ENCODE results near the gene SWSAP1.
A peak's percentile ranks its signal among the peaks of the same experiment; 100 is the strongest.
"Not testable (repeated sequence)": the region's sequence is repeated elsewhere in the genome, so short reads cannot be mapped to it uniquely, and the experiment has no call there.

SWSAP1 gene

DNA sequence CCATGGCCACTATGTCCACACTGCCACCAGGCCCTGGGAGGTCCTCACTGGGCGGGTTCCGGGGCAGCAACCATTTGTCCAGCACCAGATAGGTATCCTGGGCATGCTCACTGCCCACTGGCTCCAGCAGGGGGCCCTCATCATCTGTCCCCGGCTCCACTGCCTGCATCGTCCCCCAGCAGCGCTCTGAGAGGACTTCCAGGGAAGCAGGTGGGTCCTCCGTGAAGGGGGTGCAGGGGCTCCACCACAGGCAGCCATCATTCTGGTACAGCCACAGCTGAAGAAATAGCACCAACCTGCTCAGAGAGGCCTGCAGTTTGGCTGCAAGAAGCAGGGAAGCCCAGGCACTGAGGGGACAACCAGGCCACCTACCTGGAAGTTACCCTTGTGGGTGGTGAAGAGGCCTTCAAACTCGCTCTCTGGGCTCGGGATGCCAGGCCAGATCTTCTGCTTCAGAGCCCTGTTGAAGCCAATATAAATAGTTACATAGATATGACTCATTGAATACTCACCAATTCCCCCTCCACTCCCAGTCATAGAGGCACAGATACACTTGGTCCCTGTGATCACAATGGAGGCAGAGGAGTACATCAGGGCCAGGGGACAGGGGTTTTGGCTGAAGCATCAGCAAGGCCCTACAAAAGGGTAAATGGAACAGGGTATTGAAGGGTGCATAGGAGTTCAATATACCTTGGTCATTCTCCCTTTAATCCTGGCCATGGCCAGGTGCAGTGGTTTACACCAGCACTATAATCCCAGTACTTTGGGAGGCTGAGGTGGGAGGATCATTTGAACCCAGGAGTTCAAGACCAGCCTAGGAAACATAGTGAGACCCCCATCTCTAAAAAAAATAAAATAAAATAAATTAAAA lies 4.1 kb downstream of the SWSAP1 start:
- no peak for DNase-seq (ENCODE audit: low read depth in 1 of 2, low spot score in 1 of 2)

DNA sequence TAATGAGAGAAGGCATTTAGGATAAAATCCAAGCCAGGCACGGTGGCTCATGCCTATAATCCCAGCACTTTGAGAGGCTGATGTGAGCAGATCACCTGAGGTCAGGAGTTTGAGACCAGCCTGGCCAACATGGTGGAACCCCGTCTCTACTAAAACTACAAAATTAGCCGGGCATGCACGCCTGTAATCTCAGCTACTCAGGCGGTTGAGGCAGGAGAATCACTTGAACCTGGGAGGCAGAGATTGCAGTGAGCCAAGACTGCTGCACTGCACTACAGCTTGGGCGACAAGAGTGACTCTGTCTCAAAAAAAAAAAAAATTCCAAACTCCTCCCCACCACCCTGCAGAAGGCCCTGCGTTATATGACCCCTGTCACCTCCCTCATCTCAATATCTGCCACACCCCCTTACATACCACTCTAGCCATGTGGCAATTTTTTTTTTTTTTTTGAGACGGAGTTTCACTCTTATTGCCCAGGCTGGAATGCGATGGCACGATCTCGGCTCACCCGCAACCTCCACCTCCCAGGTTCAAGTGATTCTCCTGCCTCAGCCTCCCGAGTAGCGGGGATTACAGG lies 4.9 kb downstream of the SWSAP1 start:
- DNase-seq (ENCODE audit: low read depth in 1 of 2, low spot score in 1 of 2): not testable (repeated sequence)

DNA sequence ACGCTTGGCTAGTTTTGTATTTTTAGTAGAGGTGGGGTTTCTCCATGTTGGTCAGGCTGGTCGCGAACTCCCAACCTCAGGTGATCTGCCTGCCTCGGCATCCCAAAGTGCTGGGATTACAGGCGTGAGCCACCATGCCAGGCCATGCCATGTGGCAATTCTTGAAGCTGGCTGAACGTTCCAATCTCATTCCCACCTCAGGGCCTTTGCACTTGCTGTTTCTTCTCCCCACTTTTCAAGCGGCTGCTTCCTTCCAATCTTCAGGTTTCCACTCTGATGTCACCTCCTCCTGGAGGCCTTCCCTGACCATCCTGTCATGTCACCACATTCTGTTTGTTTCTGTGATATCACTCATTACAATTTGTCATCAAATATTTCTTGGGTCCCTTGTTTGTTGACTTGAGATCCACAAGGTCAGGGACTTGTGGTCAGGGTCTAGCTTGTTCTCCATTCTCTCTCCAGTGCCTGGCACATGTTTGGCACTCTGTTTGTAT lies 5.4 kb downstream of the SWSAP1 start:
- DNase-seq (ENCODE audit: low read depth in 1 of 2, low spot score in 1 of 2): no peak

DNA sequence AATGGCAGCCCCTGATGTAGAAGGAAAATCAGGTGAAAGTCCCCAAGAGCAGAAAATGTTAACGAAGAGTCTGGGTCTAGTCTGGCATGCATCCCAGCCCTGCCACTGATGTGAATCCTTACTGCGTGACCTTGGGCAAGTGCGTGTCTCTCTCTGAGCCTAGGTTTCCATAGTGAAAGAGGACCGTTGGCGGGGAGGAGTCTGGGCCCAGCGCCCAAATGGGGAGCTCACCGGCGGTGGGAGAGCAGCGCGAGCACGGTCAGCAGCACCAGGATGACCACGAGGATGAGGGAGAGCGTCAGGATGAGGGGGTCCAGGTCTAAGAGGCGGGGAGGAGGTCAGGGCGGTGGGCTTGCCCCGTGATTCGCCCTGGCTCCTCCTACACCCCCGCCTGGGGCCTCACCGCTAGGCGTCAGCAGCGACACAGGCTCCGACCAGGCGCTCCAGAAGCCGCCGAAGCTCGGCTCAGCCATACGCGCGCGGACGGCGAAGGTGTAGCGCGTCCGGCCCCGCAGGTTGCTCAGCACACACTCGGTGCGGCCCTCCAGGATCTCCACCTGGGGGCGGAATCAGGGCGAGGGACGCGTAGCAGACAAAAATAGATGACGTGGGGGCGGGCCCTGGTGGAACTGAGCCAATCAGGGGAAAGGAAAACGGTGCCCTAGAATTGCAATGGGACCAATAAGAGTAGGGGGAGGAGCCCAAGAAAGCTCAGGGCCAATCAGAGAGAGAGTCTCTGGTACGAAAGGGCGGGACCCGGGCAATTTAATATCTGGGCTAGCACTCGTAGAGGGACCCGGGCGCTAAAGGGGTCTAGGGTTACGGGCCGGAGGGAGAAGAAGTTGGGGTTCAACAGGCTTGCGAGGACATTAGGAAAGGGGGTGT lies 6.4 kb downstream of the SWSAP1 start:
- DNase-seq (ENCODE audit: low read depth in 1 of 2, low spot score in 1 of 2): peak; percentile 90 to 95

DNA sequence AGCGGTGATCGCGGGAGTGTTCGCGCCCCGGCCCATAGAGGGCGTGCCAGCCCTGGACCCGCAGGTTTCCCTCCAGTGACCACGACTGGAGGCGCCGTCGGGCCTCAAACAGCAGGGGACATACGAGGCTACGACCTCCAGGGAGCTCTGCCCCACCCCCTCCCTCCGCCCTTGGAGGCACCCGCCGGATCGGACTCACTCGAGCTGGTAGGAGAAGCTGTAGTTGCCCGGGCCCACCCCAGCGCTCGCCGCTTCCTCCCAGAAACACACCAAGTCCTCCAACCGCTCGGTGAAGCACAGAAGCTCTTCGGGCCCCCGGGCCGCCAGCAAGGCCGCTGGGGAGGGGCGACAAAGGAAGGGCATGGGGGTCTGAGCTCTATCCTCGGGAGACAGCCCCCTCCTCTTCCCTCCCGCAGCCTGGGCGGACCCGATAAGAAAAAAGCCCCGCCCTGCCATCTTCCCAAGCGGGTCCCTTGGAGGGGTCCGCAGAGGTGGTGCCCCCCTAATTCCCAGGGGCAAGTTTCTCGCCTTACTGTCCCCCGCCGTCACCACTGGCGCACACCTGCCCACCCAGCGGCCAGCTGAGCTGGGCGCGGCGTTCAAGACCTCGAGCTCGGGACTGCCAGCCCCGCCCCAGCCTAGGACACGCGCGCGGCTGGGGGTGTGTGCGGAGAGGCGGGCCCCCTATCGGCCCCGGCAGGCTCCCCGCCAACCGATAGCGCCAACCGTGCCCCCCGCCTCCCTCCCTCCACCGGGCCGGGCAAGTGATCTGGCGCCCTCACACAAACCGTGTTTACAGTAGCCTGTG lies 8.6 kb downstream of the SWSAP1 start:
- DNase-seq (ENCODE audit: low read depth in 1 of 2, low spot score in 1 of 2): peak in 1 of 2 donors; percentile 27

DNA sequence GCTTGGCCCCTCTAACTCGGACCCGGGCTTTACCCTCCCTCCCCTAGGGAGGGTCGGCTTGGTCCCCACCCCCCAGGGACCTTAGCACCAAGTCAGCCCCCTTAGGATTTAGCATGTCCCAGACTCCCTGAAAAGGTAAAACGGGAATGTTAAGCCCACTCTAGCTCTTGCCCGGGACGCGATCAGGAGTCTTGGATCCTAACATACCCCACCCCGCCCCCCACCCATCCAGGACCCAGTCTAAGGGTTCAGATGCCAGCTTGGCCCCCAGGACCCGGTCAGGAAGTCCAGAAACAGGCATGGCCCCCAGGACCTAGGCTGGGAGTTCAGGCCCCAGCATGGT lies 9.2 kb downstream of the SWSAP1 start:
- DNase-seq (ENCODE audit: low read depth in 1 of 2, low spot score in 1 of 2): no peak

DNA sequence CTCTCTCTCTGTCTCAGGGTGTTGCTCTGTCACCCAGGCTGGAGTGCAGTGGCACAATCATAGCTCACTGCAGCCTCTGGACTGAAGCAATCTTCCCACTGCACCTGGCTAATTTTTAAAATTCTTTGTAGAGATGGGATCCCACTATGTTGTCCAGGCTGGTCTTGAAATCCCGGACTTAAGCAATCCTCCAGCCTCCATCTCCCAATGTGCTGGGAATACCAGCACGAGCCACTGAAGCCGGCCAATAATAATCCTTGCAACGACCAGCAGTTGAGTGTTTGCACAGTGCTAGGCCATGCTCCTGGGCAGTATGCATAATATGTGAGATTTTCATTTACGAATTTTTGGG lies 10.3 kb downstream of the SWSAP1 start:
- DNase-seq (ENCODE audit: low read depth in 1 of 2, low spot score in 1 of 2): no peak

DNA sequence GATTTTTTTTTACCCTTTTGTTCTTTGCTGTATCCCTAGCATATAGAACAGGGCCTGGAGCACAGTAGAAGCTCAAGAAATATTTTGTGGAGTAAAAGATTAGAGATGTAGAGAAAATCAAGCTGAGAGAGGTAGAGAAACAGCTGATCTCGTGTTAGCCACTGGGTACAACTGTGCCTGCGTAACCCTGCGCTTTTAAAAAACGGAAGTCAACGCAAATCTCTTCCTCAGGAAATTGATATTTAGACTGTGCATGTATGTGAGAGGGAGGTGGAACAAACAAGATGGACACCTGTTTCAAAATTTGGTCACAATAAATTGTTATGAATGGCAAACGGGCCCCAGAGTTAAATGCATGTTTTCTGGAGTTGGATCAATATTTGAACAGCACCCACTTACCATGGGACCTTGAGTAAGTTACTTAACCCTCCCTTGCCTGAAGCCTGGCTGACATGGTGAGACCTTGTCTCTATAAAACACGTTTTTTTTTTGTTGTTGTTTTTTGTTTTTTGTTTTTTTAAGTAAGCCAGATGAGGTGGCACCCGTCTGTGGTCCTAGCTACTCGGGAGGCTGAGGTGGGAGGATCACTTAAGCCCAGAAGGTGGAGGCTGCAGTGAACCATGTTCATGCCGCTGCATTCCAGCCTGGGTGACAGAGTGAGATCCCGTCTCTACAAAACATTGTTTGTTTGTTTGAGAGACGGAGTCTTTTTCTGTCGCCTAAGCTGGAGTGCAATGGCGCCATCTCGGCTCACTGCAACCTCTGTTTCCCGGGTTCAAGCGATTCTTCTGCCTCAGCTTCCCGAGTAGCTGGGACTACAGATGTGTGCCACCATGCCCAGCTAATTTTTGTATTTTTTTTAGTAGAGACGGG lies 12.9 kb downstream of the SWSAP1 start:
- DNase-seq (ENCODE audit: low read depth in 1 of 2, low spot score in 1 of 2): no peak

DNA sequence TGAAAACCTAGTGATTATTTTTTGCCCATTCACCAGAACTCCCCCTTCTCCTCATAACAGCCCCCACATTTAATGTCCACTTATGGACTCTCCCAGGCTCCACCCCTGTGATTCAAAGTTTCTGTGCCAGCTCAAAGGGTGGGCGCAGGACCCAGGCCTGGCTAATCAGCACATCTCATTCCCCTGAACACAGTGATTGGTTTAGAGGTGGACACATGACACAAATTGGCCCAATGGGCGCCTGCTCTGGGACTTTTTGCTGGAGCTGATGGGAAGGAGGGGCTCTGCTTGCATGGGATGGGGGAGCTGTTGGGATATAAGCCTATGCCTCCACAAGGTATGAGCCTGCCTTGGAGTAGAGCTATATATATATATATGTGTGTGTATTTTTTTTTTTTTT lies 15.9 kb downstream of the SWSAP1 start:
- DNase-seq (ENCODE audit: low read depth in 1 of 2, low spot score in 1 of 2): no peak

DNA sequence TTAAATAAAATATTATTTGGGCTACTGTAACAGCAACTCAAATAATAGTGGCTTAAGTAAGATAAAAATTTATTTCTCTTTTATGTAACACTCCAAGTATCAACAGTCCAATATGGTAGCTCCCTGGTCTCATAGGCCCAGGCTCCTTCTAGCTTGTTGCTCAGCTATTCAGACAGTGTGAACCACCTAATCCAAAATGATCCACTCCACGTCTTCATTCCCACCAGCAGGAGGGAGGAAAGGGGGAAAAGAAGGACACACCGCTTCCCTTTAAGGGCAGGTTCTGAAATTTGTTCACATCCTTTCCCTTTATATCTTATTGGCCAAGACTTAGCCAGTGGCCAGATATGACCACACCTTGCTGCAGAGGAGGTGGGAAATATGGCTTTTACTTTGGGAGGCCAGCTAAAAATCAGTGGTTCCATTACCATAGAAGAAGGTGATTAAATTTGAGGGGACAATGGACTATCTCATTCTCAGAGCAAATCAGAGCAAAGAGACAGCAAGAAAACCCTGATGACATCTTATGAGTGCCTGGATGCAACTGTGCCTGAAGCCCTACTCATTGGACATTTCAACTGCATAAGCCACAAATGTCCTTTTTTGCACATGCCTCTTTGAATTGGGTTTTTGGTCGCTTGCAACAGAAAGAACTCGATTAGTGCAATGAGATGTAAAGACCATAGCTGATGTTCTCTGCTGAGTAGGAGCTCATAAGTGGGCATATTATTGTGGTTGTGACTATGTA lies 16.6 kb downstream of the SWSAP1 start:
- no peak for DNase-seq (ENCODE audit: low read depth in 1 of 2, low spot score in 1 of 2)

DNA sequence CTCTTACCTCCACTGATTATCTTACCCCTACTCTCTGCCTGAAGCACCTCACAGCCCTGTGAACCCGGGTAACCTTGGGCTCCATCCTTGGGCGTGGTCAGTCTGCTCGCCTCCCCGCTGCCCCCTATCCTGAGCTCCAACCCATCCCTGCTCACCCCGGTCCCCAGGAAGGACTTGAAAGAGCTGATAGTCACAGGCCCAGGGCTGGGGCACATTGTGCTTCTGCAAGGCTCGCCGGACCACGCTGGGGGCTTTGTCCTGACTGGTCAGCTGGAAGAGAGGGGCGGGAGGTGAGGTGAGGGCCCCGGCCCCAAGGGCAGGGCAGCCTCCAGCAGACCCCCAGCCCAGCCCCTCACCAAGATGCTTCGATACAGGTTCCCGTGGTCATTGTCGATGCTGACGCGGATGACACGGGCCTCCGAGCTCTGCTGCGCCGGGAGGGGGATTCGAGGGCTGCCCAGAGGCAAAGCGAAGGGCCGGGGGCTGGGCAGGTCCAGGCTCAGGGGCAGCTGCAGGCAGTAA lies 22.7 kb downstream of the SWSAP1 start:
- no peak for DNase-seq (ENCODE audit: low read depth in 1 of 2, low spot score in 1 of 2)

DNA sequence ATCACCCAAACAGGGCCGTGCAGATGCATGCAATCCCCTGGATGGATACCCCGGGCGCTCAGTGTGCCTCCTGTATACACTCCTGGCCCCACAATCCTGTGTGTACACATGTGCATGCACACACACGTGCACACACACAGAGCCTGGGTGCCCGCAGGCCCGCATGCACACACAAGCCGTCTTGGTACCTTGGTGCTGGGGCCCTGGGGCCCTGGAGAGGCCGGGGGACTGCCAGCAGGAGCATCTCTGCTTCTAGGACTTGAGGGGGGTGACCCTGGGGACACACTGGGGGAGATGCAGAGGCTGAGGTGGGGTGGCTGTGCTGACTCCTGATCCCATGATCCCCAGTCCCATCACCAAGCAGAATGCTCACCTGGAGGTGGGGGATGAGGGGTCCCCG lies 25.2 kb downstream of the SWSAP1 start:
- no peak for DNase-seq (ENCODE audit: low read depth in 1 of 2, low spot score in 1 of 2)

DNA sequence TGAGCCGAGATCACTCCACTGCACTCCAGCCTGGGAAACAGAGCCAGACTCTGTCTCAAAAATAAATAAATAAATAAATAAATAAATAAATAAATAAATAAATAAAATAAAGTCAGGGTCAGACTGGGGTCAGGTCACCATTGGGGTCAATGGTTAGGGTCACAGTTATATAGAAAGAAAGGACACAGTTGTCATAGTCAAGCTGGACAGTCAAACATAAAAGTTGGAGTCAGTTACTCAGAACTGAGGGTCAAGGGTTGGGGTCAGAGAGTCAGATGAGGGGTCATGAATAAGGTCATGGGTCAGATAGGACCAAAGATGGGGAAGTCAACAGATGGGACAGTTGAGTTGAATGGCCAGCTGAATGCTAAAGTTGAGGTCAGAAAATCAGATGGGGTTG lies 26.3 kb downstream of the SWSAP1 start:
- no peak for DNase-seq (ENCODE audit: low read depth in 1 of 2, low spot score in 1 of 2)

DNA sequence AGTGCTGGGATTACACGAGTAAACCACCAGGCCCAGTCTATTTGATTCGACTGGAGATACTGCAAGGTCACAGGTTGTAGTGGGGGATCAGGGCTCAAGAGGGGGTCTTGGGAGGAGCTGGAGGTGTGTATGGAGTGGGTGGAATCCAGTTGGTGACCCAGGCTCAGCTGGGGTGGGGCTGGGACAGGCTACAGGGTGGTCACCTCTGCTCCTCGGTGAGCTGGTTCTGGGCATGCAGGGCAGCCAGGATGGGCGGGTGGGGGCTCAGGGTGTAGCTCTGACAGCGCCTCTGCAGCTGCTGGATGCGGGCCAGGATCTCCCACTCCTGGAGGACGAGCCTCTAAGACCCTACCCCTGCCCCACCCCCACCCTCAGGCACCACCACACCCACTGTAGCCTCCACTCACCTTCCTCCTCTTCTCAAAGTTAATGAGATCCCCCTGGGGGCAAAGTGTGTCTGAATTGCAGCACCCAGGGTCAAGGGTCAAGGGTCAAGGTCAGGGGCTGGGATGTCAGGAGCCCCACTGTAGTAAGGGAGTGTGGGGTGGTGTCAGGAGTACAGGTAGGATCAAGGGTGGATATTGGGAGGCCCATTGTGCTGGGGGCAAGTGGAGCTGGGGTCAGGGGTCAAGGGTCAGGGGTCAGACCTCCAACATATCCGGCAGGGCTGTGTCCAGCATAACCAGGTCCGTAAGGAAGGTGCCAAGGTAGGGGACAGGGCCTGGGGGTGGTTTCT lies 27.5 kb downstream of the SWSAP1 start:
- no peak for DNase-seq (ENCODE audit: low read depth in 1 of 2, low spot score in 1 of 2)

DNA sequence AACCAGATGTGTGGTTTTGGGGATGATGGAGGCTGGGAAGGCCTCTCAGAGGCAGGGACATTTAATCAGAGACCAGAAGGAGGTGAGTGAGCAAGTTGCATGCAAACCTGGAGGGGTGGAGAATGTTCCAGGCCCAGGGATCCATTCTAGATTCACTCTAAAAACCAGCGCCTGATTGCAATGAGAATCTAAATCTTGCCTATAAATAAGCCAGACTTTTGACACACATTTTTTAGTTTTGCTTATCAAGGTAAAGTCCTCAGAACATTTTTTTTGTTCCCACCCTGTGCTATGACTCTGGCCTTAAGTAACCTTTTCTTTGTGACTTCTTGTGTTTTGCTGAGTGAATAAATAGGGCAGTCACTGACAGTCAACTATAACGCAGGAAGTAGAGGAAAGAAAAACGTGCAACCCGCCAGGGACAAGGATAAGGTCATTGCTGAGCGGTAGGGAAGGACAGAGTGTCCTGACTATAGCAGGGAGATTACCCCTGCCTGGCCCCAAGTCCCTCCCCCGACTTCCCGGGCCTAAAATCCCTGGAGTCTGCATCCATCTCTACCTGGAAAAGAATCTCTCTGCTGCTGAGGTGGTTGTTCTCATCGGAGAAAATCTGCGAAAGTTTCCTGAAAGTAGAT lies 30.2 kb downstream of the SWSAP1 start:
- DNase-seq (ENCODE audit: low read depth in 1 of 2, low spot score in 1 of 2): no peak

DNA sequence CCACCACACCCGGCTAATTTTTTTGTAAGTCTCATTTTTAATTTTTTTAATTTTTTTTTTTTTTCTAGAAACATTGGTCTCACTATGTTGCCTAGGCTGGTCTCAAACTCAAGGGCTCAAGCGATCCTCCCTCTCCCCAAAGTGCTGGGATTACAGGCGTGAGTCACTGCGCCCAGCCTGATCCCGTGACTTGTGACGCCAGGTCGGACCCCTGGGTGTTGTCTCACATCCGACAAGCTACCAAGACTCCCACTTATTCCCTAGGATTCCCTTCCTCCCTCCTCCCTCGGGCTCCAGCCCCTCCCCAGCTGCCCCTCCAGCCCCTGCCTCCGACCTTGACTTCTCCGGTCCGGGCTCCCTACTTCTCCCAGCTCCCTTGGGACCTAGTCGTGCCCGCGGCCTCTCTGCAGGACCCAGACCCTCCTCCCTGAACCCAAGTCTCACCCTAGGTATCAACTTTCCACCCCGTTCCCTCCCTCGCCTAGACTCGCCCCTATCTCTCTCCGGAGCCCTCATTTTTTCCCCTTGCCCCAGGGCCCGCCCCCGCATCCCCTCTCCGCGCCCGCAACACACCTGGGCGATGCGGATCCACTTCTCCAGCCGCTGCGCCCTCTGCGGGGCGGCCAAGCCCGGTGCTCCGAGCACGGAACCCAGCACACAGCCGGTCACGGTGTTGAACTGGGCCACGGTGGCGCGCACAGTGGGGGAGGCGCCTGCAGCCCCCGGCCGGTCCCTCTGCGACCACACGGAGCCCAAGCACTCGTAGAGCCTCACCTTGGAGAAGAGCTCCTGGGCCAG lies 31.6 kb downstream of the SWSAP1 start:
- DNase-seq (ENCODE audit: low read depth in 1 of 2, low spot score in 1 of 2): no peak

DNA sequence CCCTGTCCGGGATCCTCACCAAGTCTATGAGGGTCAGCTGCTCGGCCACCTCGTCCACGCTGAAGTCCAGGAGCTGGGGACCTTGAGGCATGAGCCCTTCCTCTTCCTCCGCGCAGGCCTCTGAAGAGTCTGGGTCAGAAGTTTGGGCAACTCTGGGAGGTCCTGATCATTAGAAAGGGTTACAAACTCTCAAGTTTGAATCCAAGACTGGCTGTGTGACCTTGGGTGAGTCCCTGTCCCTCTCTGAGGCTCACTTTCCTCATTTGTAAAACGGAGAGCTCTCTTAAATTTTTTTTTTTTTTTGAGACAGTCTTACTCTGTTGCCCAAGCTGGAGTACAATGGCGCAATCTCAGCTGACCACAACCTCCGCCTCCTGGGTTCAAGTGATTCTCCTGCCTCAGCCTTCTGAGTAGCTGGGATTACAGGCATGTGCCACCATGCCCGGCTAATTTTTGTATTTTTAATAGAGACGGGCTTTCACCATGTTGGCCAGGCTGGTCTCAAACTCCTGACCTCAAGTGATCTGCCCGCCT lies 32.3 kb downstream of the SWSAP1 start:
- DNase-seq (ENCODE audit: low read depth in 1 of 2, low spot score in 1 of 2): not testable (repeated sequence)

Measured in stimulated activated CD4-positive, alpha-beta T cell treated with anti-CD3 and anti-CD28 coated beads, Interleukin-15, amount 100 ng/mL, for 1 hour (primary cell).